IPS-20b (cell line): Measurements from ENCODE around the gene TTC9C.

Experiments
- H3K27ac ChIP-seq: one replicate; pipeline ENCODE4 v1.5.1; 2013; ENCODE audit warnings: low read length
- H3K27me3 ChIP-seq: 2 replicates; pipeline ENCODE4 v1.6.1; 2013; ENCODE audit warnings: mild to moderate bottlenecking, low read length, inconsistent platforms; ENCODE audit not compliant: insufficient read depth
- H3K36me3 ChIP-seq: 2 replicates; pipeline ENCODE4 v1.6.1; 2013; ENCODE audit warnings: low read depth, mild to moderate bottlenecking, inconsistent platforms, low read length, moderate library complexity; ENCODE audit not compliant: insufficient read depth
- H3K4me1 ChIP-seq: 2 replicates; pipeline ENCODE4 v1.6.1; 2013; ENCODE audit warnings: mild to moderate bottlenecking, control low read depth, inconsistent platforms, low read length, moderate library complexity; ENCODE audit not compliant: insufficient read depth
- H3K4me3 ChIP-seq: 2 replicates; pipeline ENCODE4 v1.5.1; 2013; ENCODE audit warnings: mild to moderate bottlenecking, low read length, inconsistent platforms
- H3K9ac ChIP-seq: 2 replicates; pipeline ENCODE4 v1.6.1; 2013; ENCODE audit warnings: low read depth, mild to moderate bottlenecking, inconsistent platforms, low read length, moderate library complexity
- H3K9me3 ChIP-seq: 2 replicates; pipeline ENCODE4 v1.6.1; 2013; ENCODE audit warnings: mild to moderate bottlenecking, low read depth, low read length, inconsistent platforms; ENCODE audit not compliant: insufficient read depth

TTC9C gene

GRCh38 chr11:62713343-62713742 lies 14.9 kb upstream of the TTC9C start:
- H3K27me3 ChIP-seq = no peaks in the 10 kb centered on the region
- no peaks in the 10 kb centered on the region for H3K9me3 ChIP-seq
- no peak overlapping the region for H3K9ac ChIP-seq
- peaks cover 79% of the 10 kb centered on the region for H3K36me3 ChIP-seq
- H3K4me3 ChIP-seq = no peak overlapping the region
- H3K4me1 ChIP-seq = peaks cover 17% of the 10 kb centered on the region; the same call in 1 of the 2 replicates
- no peak overlapping the region for H3K27ac ChIP-seq

- H3K27ac ChIP-seq = no peak overlapping the region
- H3K4me1 ChIP-seq = peaks cover 7% of the 10 kb centered on the region; the same call in 1 of the 2 replicates
- no peak overlapping the region for H3K9ac ChIP-seq
- H3K9me3 ChIP-seq = no peaks in the 10 kb centered on the region
- H3K36me3 ChIP-seq = peaks cover 96% of the 10 kb centered on the region
- H3K4me3 ChIP-seq = no peak overlapping the region
- no peaks in the 10 kb centered on the region for H3K27me3 ChIP-seq
These were observed 12.8 kb upstream of the TTC9C start for GRCh38 chr11:62715150-62716130.

- H3K4me3 ChIP-seq = no peak overlapping the region
- H3K36me3 ChIP-seq = peaks cover 96% of the 10 kb centered on the region
- H3K9ac ChIP-seq = no peak overlapping the region
- H3K4me1 ChIP-seq = peaks cover 4% of the 10 kb centered on the region; the same call in 1 of the 2 replicates
- no peaks in the 10 kb centered on the region for H3K9me3 ChIP-seq
- no peak overlapping the region for H3K27ac ChIP-seq
- no peaks in the 10 kb centered on the region for H3K27me3 ChIP-seq
These were observed 12.1 kb upstream of the TTC9C start for GRCh38 chr11:62716206-62716605.

- peaks cover 4% of the 10 kb centered on the region; the same call in 1 of the 2 replicates for H3K4me1 ChIP-seq
- no peaks in the 10 kb centered on the region for H3K9me3 ChIP-seq
- no peak overlapping the region for H3K9ac ChIP-seq
- H3K36me3 ChIP-seq = peaks cover 96% of the 10 kb centered on the region
- no peak overlapping the region for H3K27ac ChIP-seq
- H3K27me3 ChIP-seq = no peaks in the 10 kb centered on the region
- no peak overlapping the region for H3K4me3 ChIP-seq
These were observed 11.5 kb upstream of the TTC9C start for GRCh38 chr11:62716816-62717215.

- no peak overlapping the region for H3K27ac ChIP-seq
- no peak overlapping the region for H3K4me3 ChIP-seq
- no peaks in the 10 kb centered on the region for H3K27me3 ChIP-seq
- peaks cover 99% of the 10 kb centered on the region for H3K36me3 ChIP-seq
- H3K4me1 ChIP-seq = peaks cover 4% of the 10 kb centered on the region; the same call in 1 of the 2 replicates
- H3K9ac ChIP-seq = no peak overlapping the region
- no peaks in the 10 kb centered on the region for H3K9me3 ChIP-seq
These were observed 8.8 kb upstream of the TTC9C start for GRCh38 chr11:62719302-62719978.

GRCh38 chr11:62721994-62722393 lies 6.3 kb upstream of the TTC9C start:
- H3K4me1 ChIP-seq = peaks cover 7% of the 10 kb centered on the region; the same call in 1 of the 2 replicates
- H3K27ac ChIP-seq = no peak overlapping the region
- no peaks in the 10 kb centered on the region for H3K27me3 ChIP-seq
- H3K36me3 ChIP-seq = peaks cover 80% of the 10 kb centered on the region
- H3K9me3 ChIP-seq = no peaks in the 10 kb centered on the region
- H3K9ac ChIP-seq = no peak overlapping the region
- no peak overlapping the region for H3K4me3 ChIP-seq

GRCh38 chr11:62724171-62724570 lies 4.1 kb upstream of the TTC9C start:
- peaks cover 7% of the 10 kb centered on the region; the same call in 1 of the 2 replicates for H3K4me1 ChIP-seq
- H3K36me3 ChIP-seq = peaks cover 58% of the 10 kb centered on the region
- no peak overlapping the region for H3K9ac ChIP-seq
- H3K27ac ChIP-seq = no peak overlapping the region
- no peaks in the 10 kb centered on the region for H3K9me3 ChIP-seq
- peak overlapping the region; percentile 92; the same call in 1 of the 2 replicates for H3K4me3 ChIP-seq
- no peaks in the 10 kb centered on the region for H3K27me3 ChIP-seq

- H3K27me3 ChIP-seq = no peaks in the 10 kb centered on the region
- peak overlapping the region; percentile 92 for H3K4me3 ChIP-seq
- no peak overlapping the region for H3K27ac ChIP-seq
- H3K9ac ChIP-seq = peak overlapping the region; percentile 94
- H3K4me1 ChIP-seq = peaks cover 7% of the 10 kb centered on the region; the same call in 1 of the 2 replicates
- H3K9me3 ChIP-seq = no peaks in the 10 kb centered on the region
- H3K36me3 ChIP-seq = peaks cover 43% of the 10 kb centered on the region
These were observed 2.6 kb upstream of the TTC9C start for GRCh38 chr11:62725646-62726045.

GRCh38 chr11:62726156-62726914 lies 2.0 kb upstream of the TTC9C start:
- H3K4me1 ChIP-seq = peaks cover 7% of the 10 kb centered on the region; the same call in 1 of the 2 replicates
- no peaks in the 10 kb centered on the region for H3K27me3 ChIP-seq
- H3K9me3 ChIP-seq = no peaks in the 10 kb centered on the region
- peaks cover 40% of the 10 kb centered on the region for H3K36me3 ChIP-seq
- H3K4me3 ChIP-seq = peak overlapping the region; percentile 92
- no peak overlapping the region for H3K27ac ChIP-seq
- H3K9ac ChIP-seq = peak overlapping the region; percentile 94

GRCh38 chr11:62726915-62727164 lies 1.4 kb upstream of the TTC9C start:
- H3K9me3 ChIP-seq = no peaks in the 10 kb centered on the region
- H3K4me3 ChIP-seq = peak overlapping the region; percentile 92
- peaks cover 37% of the 10 kb centered on the region for H3K36me3 ChIP-seq
- no peaks in the 10 kb centered on the region for H3K27me3 ChIP-seq
- peak overlapping the region; percentile 94; the same call in 1 of the 2 replicates for H3K9ac ChIP-seq
- peak overlapping the region; percentile 84 for H3K27ac ChIP-seq
- peaks cover 7% of the 10 kb centered on the region; the same call in 1 of the 2 replicates for H3K4me1 ChIP-seq

GRCh38 chr11:62727165-62727871 lies 968 bp upstream of the TTC9C start, which contains the start of gene HNRNPUL2:
TSS of gene HNRNPUL2 (minus strand) at chr11:62727457. CDS start at chr11:62727156, 301 bp downstream.
- Histone ChIP-seq H3K27me3 (no peaks in the 10 kb centered on the region), H3K36me3 (peaks cover 32% of the 10 kb centered on the region)

More at GRCh38 chr11:62727165-62727871, 968 bp upstream of the TTC9C start, which contains the start of gene HNRNPUL2:
- Histone ChIP-seq H3K9ac (peak within 1 kb of the TSS; percentile 94), H3K9me3 (no peaks in the 10 kb centered on the region), H3K4me3 (peak within 1 kb of the TSS; percentile 92), H3K4me1 (peaks cover 7% of the 10 kb centered on the region; the same call in 1 of the 2 replicates), H3K27ac (peak within 1 kb of the TSS; percentile 91)
